ENCODE results near the gene KLHDC4. TPM values are rescaled to one million over a fixed set of nuclear protein-coding genes. Genes with fewer than 3 reads are reported as not detected.
A peak's percentile ranks its signal among the peaks of the same experiment; 100 is the strongest.

The KLHDC4 gene
- total and polyA plus RNA-seq, 9 of the 15 experiments (the other 6 are each of a cell fraction or from before 2014, with no cell fraction given), result 1.3 to 68.1 (median 32.8) TPM

GRCh38 chr16:87778830-87779579 is 13.2 kb upstream of the KLHDC4 start (continued):
- TF ChIP-seq MIER1 (IDR thresholded peaks at IDR 0.05; ENCODE audit: low read depth) (no peak), THAP7 (CRISPR knock-in tag; IDR thresholded peaks at IDR 0.05) (0 out of 2 replicates have a peak, but pooled peaks have one; percentile 12), PML (IDR thresholded peaks at IDR 0.05; ENCODE audit: low read length) (no peak), WHSC1 (IDR thresholded peaks at IDR 0.05; ENCODE audit: low read length) (no peak), ZBTB5 (IDR thresholded peaks at IDR 0.05) (no peak), ZFX (CRISPR knock-in tag; IDR thresholded peaks at IDR 0.05) (peak; percentile 87), RBBP5 (IDR thresholded peaks at IDR 0.05; ENCODE audit: borderline replicate concordance, insufficient read depth, low read length, poor library complexity, severe bottlenecking) (no peak), REST (IDR thresholded peaks at IDR 0.05; ENCODE audit: borderline replicate concordance) (peak; percentile 97), REST (CRISPR knock-in tag; IDR thresholded peaks at IDR 0.05; ENCODE audit: low read depth) (0 out of 2 replicates have a peak, but pooled peaks have one; percentile 64), RNF219 (CRISPR knock-in tag; IDR thresholded peaks at IDR 0.05) (no peak), PCBP2 (IDR thresholded peaks at IDR 0.05; ENCODE audit: low read depth, low read length, poor library complexity, severe bottlenecking) (no peak), NUFIP1 (IDR thresholded peaks at IDR 0.05; ENCODE audit: partially characterized antibody) (no peak), SIN3A (IDR thresholded peaks at IDR 0.05; ENCODE audit: borderline replicate concordance in 2 of 2, control insufficient read depth in 1 of 2, low read depth in 2 of 2, low read length in 2 of 2) (no peak), ATF7 (IDR thresholded peaks at IDR 0.05) (peak; percentile 96)
